GM12892 (cell line): ENCODE results near the gene AKR1C4.
"Not testable (repeated sequence)": the region's sequence is repeated elsewhere in the genome, so short reads cannot be mapped to it uniquely, and the experiment has no call there.

Experiments used
- POLR2A ChIP-seq: IDR thresholded peaks from 2 replicates; pipeline ENCODE4 v1.6.1; 2011; ENCODE audit warnings: low read depth, low read length, control low read depth
- POLR2AphosphoS5 ChIP-seq: IDR thresholded peaks from 2 replicates; pipeline ENCODE4 v1.6.1; 2011; ENCODE audit warnings: low read depth, low read length, control low read depth
- TAF1 ChIP-seq: IDR thresholded peaks from 2 replicates; pipeline ENCODE4 v1.6.1; 2011; ENCODE audit warnings: low read depth, mild to moderate bottlenecking, control low read depth, low read length, borderline replicate concordance

- not testable (repeated sequence) for TF ChIP-seq POLR2AphosphoS5, POLR2A, TAF1
These were observed 21.1 kb upstream of the AKR1C4 start for GRCh38 chr10:5175581-5175980.
